ENCODE data around the gene NDRG3.
"Not testable (repeated sequence)": the region's sequence is repeated elsewhere in the genome, so short reads cannot be mapped to it uniquely, and the experiment has no call there.

Gene NDRG3

DNA sequence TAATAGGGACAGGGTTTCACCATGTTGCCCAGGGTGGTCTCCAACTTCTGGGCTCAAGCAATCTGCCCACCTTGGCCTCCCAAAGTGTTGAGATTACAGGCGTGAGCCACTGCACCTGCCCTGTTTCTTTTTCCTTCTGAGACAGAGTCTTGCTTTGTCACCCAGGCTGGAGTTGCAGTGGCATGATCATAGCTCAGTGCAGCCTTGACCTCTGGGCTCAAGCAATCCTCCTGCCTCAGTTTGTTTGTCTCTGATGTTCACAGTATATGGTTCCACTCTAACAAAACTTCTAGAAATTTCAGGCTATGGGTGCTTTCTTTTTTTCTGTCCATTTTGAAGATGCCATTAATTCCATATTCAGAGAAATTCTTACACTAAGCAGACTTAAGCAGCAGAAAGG, 33.1 kb downstream of the NDRG3 start:
- Mint-ChIP-seq H3K4me3 (no peak overlapping the region), H3K9me3 (no peaks in the 10 kb centered on the region), H3K36me3 (ENCODE audit: low read depth) (no peaks in the 10 kb centered on the region), H3K27ac (no peak overlapping the region), H3K4me1 (no peaks in the 10 kb centered on the region), H3K27me3 (ENCODE audit: low read depth) (no peaks in the 10 kb centered on the region)
- TF ChIP-seq, protein P1, sequence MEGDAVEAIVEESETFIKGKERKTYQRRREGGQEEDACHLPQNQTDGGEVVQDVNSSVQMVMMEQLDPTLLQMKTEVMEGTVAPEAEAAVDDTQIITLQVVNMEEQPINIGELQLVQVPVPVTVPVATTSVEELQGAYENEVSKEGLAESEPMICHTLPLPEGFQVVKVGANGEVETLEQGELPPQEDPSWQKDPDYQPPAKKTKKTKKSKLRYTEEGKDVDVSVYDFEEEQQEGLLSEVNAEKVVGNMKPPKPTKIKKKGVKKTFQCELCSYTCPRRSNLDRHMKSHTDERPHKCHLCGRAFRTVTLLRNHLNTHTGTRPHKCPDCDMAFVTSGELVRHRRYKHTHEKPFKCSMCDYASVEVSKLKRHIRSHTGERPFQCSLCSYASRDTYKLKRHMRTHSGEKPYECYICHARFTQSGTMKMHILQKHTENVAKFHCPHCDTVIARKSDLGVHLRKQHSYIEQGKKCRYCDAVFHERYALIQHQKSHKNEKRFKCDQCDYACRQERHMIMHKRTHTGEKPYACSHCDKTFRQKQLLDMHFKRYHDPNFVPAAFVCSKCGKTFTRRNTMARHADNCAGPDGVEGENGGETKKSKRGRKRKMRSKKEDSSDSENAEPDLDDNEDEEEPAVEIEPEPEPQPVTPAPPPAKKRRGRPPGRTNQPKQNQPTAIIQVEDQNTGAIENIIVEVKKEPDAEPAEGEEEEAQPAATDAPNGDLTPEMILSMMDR (IDR thresholded peaks at IDR 0.05; ENCODE audit: unreplicated experiment in 3 of 3): no peak

DNA sequence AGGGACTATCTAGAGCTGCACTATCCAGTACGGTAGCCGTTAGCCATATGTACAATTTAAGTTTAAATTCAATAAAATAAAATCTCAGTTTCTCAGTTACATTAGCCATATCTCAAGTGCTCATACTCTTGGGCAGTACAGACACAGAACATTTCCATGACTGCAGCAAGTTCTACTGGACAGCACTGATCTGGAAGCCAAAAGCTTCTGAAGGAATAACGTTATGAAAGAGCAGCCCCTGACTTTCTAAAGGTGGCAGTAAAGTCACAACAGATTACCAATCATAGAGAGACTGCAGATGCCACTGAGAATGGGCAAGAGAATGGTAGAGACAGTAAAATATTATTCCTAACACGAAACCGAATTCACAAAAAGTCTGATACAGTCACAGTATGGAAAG, 36.8 kb downstream of the NDRG3 start:
- Mint-ChIP-seq H3K36me3 (ENCODE audit: low read depth) (no peaks in the 10 kb centered on the region), H3K4me1 (no peaks in the 10 kb centered on the region), H3K4me3 (no peak overlapping the region), H3K9me3 (no peaks in the 10 kb centered on the region), H3K27ac (no peak overlapping the region), H3K27me3 (ENCODE audit: low read depth) (no peaks in the 10 kb centered on the region)
- TF ChIP-seq, protein P1 (IDR thresholded peaks at IDR 0.05; ENCODE audit: unreplicated experiment in 3 of 3): no peak

DNA sequence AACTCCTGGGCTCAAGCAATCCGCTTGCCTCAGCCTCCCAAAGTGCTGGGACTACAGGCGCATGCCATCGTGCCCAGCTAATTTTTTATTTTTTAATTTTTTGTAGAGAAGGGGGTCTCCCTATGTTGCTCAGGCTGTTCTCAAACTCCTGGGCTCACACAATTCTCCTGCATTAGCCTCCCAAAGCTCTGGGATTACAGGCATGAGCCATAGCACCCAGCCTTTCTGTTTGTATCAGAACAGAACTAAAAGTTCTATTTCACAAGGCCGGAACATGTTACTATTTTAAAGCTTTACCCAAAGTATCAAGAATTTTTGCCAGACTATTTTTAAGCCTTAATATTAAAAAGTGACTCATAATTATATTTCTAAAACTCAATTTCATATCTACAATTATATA, 42.4 kb downstream of the NDRG3 start:
- Mint-ChIP-seq H3K27me3 (ENCODE audit: low read depth) (no peaks in the 10 kb centered on the region), H3K4me1 (no peaks in the 10 kb centered on the region), H3K36me3 (ENCODE audit: low read depth) (peaks cover 4% of the 10 kb centered on the region), H3K9me3 (no peaks in the 10 kb centered on the region), H3K27ac (no peak overlapping the region), H3K4me3 (no peak overlapping the region)
- TF ChIP-seq, protein P1 (IDR thresholded peaks at IDR 0.05; ENCODE audit: unreplicated experiment in 3 of 3): no peak

DNA sequence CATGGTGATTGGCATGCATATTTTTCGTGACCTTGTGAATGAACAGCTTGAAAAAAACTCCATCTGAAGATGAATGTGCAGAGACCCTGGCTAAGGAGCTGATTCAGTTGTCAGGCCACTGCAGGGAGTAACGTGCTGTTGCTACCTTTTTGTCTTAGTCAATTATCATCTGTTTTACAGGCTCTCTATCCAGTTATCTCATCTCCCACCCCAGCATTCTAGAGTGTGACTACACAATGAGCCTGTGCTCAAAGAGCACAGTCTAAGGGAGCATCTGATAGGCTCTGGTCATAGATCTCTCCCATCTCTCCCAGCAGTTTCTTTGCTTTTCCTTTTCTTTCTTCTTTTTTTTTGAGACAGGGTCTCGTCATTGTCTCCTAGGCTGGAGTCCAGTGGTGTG, 45.5 kb downstream of the NDRG3 start:
- Mint-ChIP-seq H3K4me1 (no peaks in the 10 kb centered on the region), H3K36me3 (ENCODE audit: low read depth) (peaks cover 9% of the 10 kb centered on the region), H3K4me3 (no peak overlapping the region), H3K27ac (no peak overlapping the region), H3K27me3 (ENCODE audit: low read depth) (no peaks in the 10 kb centered on the region), H3K9me3 (no peaks in the 10 kb centered on the region)
- TF ChIP-seq, protein P1 (IDR thresholded peaks at IDR 0.05; ENCODE audit: unreplicated experiment in 3 of 3): no peak

DNA sequence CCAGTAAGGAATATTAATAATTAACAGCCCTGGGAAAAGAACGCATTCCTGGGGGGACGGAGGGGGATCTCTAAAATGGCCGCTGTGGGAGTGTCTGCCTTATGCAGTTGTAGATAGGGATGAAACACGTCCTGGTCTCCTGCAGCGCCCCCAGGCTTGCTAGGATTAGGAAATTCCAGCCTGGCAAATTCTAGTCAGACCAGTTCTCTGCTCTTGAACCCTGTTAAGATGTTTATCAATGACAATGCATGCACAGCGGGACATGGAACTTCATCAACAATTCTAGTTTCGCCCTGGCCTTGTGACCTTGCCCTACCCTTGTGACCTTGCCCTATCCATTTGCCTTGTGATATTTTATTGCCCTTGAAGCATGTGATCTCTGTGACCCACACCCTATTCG, 50.4 kb downstream of the NDRG3 start:
- not testable (repeated sequence) for H3K4me1 Mint-ChIP-seq; H3K27ac Mint-ChIP-seq; H3K9me3 Mint-ChIP-seq; H3K4me3 Mint-ChIP-seq; H3K27me3 Mint-ChIP-seq (ENCODE audit: low read depth)
- peaks cover 16% of the 10 kb centered on the region for H3K36me3 Mint-ChIP-seq (ENCODE audit: low read depth)

DNA sequence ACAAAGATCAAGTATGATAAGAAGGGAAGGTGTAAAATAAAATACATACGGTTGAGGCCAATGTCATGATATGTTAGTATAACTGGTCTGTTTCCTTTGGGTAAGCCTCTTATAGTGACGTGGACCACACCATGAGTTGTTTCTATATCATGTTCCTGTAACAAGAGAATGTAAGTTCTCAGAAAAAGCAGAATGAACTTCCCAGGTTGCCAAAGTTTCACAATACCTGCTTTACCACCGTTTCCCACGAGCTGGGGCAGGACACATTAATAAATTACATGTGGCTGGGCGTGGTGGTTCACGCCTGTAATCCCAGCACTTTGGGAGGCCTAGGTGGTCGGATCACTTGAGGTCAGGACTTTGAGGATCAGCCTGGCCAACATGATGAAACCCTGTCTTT, 57.3 kb downstream of the NDRG3 start:
- TF ChIP-seq, protein P1 (IDR thresholded peaks at IDR 0.05; ENCODE audit: unreplicated experiment in 3 of 3): no peak
- no peaks in the 10 kb centered on the region for H3K27me3 Mint-ChIP-seq (ENCODE audit: low read depth)
- H3K4me1 Mint-ChIP-seq: no peaks in the 10 kb centered on the region
- H3K9me3 Mint-ChIP-seq: no peaks in the 10 kb centered on the region
- H3K27ac Mint-ChIP-seq: no peak overlapping the region
- peaks cover 7% of the 10 kb centered on the region for H3K36me3 Mint-ChIP-seq (ENCODE audit: low read depth)
- H3K4me3 Mint-ChIP-seq: no peak overlapping the region
